Activated CD4-positive, alpha-beta memory T cell treated with anti-CD3 and anti-CD28 coated beads, Interleukin-2, amount 10 ng/mL, durations not matched to agents 7 days and 5 days (primary cell): ENCODE measurements around the gene CCDC154. TPM values are rescaled to one million over a fixed set of nuclear protein-coding genes. Genes with fewer than 3 reads are reported as not detected.
A peak's percentile ranks its signal among the peaks of the same experiment; 100 is the strongest.

Source experiments
- CTCF ChIA-PET: fragments of 350-600 bp; sonication (Branson Sonifier 250); formaldehyde crosslinking; loops from one replicate; lab custom pipeline; 2021; ENCODE audit warnings: antibody characterized with exemption, inconsistent platforms; lab: Charles Lee
- POLR2A ChIA-PET: fragments of 350-600 bp; sonication (Branson Sonifier 250); formaldehyde crosslinking; loops from one replicate; lab custom pipeline; 2021; ENCODE audit warnings: antibody characterized with exemption; lab: Charles Lee
- DNase-seq: peaks from one replicate; pipeline ENCODE4 v3.0.0-alpha.2; 2020
- H3K27ac Mint-ChIP-seq: one replicate; pipeline ENCODE4 v1.8.0; 2021; ENCODE audit warnings: mild to moderate bottlenecking, mixed read lengths
- H3K27me3 Mint-ChIP-seq: one replicate; pipeline ENCODE4 v1.8.0; 2021; ENCODE audit warnings: mixed read lengths
- H3K36me3 Mint-ChIP-seq: one replicate; pipeline ENCODE4 v1.8.0; 2021; ENCODE audit warnings: low read depth, mixed read lengths
- H3K4me1 Mint-ChIP-seq: one replicate; pipeline ENCODE4 v1.8.0; 2021; ENCODE audit warnings: mixed read lengths
- H3K4me3 Mint-ChIP-seq: one replicate; pipeline ENCODE4 v1.8.0; 2021; ENCODE audit warnings: mild to moderate bottlenecking, mixed read lengths
- H3K9me3 Mint-ChIP-seq: one replicate; pipeline ENCODE4 v1.8.0; 2021; ENCODE audit warnings: mixed read lengths
- total RNA-seq, 2 experiments: library from RNA; stranded (reverse); gene quantifications; one replicate each; pipeline ENCODE4 v1.2.3, GENCODE V29; 2021

Gene CCDC154
- total RNA-seq, 2 experiments from 2014 or later: 1.6 to 2.2 TPM

DNA sequence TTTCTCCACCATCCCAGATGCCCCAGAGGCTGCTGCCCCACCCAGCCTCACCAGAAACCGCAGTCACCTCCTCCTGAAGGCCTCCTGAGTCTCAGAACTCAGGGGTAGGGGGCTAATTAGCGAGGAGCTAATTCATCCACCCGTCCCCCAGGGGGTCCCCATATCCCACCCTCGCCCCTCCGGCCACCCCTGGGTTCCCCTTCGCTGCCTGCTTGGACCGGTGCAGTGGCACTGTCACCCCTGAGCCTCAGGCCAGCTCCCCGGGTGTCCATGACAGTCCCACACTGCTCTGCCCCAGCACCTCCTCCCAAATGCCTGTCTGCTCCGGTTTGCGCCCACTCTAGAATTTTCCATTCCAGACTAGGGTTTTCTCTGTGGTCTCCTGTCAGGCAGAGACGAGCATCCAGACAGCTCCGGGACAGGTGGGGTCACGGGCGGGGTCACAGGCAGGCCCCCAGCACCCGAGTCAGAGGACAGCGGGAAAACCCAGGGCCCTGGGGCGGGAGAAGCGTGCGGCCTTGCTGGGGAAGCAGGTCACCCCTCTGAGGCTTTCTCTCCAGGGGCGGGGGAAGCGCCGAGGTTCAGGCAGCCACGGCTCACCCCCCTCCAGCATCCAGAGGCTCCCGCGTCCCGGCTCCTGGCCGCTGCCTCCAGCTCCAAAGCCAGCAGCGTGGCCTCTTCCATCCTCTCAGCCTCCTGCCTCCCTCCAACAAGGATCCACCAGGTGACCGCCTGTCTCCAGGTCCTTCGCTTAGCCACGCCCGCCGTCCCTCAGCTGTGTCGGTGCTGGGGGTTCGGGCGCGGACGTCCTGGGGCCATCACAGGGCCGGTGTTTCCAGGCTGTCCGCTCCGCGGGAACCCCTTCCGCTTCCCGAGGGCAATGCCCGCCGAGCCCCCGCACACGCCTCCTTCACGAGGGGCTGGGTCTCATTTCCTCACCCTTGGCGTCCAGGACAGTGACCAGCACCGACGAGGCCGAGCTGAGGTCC, 16.6 kb downstream of the CCDC154 start:
- Mint-ChIP-seq H3K4me3 (no peak overlapping the region), H3K9me3 (no peaks in the 10 kb centered on the region), H3K4me1 (no peaks in the 10 kb centered on the region), H3K27ac (no peak overlapping the region), H3K36me3 (no peaks in the 10 kb centered on the region), H3K27me3 (no peaks in the 10 kb centered on the region)
- DNase-seq: no peak
- CTCF ChIA-PET: interaction anchor here (1.4 kb wide), 1 partner anchor 278 kb away, joined by 3 read pairs; the partner anchor contains the start of gene MAPK8IP3
- POLR2A ChIA-PET: interaction anchor here (0.7 to 1.7 kb wide), 2 partner anchors 14 to 48 kb away, joined by 3 read pairs; no protein-coding TSS in a partner anchor

DNA sequence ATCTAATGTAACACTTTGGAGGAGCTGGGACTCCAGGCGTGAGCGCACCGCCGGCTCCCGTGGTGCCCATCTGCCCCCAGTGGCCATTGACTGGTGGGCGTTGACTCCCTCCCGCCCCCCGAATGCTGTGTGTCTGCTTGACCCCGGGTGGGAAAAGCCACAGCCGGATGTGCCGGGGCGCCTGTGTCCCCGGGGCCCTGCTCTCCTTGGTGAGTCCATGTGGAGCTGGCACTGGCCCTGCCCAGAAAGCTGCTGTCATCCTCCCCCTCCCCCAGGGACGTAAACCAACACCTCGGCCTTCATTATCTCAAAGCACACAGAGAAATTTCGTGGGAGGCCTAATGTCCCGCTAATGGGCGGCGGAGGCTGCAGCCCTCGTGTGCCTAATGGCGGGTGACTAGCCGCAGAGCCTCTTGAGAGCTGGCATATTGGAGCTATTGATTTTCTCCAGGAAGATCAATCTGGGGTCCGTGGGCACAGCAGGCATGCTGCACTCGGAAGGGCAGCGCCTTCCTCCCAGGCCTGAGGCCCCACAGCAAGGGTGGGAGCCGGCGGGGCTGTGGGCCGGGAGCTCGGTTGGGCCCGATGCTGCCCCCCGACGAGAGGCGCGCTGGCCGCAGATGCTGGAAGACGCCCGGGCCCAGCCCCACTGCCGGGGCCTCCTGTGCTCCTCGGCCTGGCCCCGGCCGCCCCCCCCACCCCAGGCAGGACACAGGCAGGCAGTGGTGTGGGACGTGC, 17.5 kb downstream of the CCDC154 start:
- ChIA-PET POLR2A (interaction anchor here (1.7 kb wide), 1 partner anchor 47 kb away, joined by 3 read pairs; no protein-coding TSS in a partner anchor), CTCF (interaction anchor here (1.4 kb wide), 1 partner anchor 279 kb away, joined by 3 read pairs; the partner anchor contains the start of gene MAPK8IP3)
- no peak overlapping the region for H3K27ac Mint-ChIP-seq
- H3K9me3 Mint-ChIP-seq: no peaks in the 10 kb centered on the region
- no peak overlapping the region for H3K4me3 Mint-ChIP-seq
- peaks cover 5% of the 10 kb centered on the region for H3K4me1 Mint-ChIP-seq
- DNase-seq: no peak
- H3K36me3 Mint-ChIP-seq: no peaks in the 10 kb centered on the region
- H3K27me3 Mint-ChIP-seq: no peaks in the 10 kb centered on the region

DNA sequence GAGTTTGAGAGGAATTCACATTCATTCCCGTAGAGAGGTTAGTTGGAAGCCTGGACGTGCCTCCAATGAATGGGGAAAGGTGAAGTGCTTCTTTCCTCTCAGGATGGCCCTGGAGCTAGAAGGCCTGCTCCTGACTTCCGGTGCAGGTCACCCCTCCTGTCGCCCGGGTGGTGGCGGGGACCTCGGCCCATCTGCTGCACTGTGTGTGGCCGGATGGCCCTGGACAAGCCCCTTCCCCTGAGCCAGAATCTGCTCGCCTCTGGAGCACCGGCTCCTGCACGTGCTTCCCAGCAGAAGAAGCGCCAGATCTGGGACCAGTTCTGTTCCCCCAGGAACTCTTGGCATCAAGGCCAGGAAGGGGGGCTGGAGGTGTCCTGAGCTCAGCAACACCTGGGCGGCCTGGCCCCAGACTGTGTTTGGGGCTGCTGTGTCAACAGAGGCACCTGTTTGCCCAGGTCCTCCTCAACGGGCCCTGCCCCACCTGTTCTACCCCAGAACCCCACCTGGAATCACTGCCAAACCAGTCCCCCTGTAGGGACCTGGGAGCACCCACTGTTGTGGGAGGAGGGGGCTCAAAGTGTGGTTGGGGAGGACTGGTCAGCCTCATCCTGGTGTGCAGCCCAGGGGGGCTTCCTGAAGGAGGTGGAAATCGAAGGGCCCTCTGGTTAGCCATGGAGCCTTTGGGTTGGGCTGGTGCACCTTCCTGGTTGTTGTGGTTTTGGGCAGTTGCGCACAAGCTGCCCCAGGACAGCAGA, 18.6 kb downstream of the CCDC154 start:
- H3K27me3 Mint-ChIP-seq: no peaks in the 10 kb centered on the region
- H3K36me3 Mint-ChIP-seq: peaks cover 5% of the 10 kb centered on the region
- H3K9me3 Mint-ChIP-seq: no peaks in the 10 kb centered on the region
- peaks cover 13% of the 10 kb centered on the region for H3K4me1 Mint-ChIP-seq
- no peak overlapping the region for H3K4me3 Mint-ChIP-seq
- POLR2A ChIA-PET: interaction anchor here (1.7 kb wide), 1 partner anchor 46 kb away, joined by 3 read pairs; no protein-coding TSS in a partner anchor
- no peak overlapping the region for H3K27ac Mint-ChIP-seq
- CTCF ChIA-PET: no interaction called here
- DNase-seq: no peak

DNA sequence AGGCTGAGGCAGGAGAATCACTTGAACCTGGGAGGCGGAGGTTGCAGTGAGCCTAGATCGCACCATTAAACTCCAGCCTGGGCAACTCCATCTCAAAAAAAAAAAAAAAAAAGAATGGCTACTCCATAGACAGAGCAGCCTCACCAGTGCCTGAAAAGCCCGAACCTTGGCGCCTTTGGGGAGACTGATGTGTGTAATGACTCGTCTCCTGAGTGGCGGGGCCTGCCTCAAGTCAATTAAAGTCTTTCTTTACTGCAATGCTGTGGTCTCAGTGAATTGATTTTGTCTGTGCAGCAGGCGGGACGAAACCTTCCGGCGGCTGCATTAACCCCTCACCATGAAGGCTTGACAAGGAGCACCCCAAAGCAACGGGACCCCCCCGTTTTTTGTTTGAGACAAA, 20.3 kb downstream of the CCDC154 start:
- H3K27ac Mint-ChIP-seq: no peak overlapping the region
- H3K4me3 Mint-ChIP-seq: no peak overlapping the region
- ChIA-PET CTCF (no interaction called here), POLR2A (no interaction called here)
- peaks cover 24% of the 10 kb centered on the region for H3K4me1 Mint-ChIP-seq
- no peaks in the 10 kb centered on the region for H3K27me3 Mint-ChIP-seq
- peaks cover 7% of the 10 kb centered on the region for H3K36me3 Mint-ChIP-seq
- H3K9me3 Mint-ChIP-seq: no peaks in the 10 kb centered on the region
- DNase-seq: no peak

DNA sequence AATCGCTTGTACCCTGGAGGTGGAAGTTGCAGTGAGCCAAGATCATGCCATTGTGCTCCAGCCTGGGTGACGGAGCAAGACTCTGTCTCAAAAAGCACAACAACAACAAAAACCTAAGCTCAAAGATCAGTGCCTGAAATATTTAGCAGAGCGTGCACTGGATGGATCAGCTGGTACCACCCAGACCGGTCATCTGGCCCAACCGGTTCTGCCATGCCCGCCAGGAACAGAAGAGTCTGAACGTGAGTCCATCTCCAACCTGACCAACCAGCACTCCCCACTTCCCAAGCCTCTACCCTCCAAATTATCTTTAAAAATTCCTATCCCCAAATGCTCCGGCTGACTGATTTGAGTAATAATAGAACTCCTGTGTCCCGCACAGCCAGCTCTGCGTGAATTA, 22.3 kb downstream of the CCDC154 start:
- ChIA-PET POLR2A (interaction anchor here (0.8 to 2.3 kb wide), 8 partner anchors 31 to 542 kb away, joined by 3 to 19 read pairs (median 4); partner anchors contain the start of genes RPS2, TELO2 and UBE2I), CTCF (interaction anchor here (1.7 to 2.1 kb wide), 2 partner anchors 58 to 284 kb away, joined by 6 to 12 read pairs; partner anchors contain the start of gene MAPK8IP3)
- H3K27me3 Mint-ChIP-seq: no peaks in the 10 kb centered on the region
- DNase-seq: no peak
- peaks cover 7% of the 10 kb centered on the region for H3K36me3 Mint-ChIP-seq
- no peaks in the 10 kb centered on the region for H3K9me3 Mint-ChIP-seq
- peaks cover 33% of the 10 kb centered on the region for H3K4me1 Mint-ChIP-seq
- H3K4me3 Mint-ChIP-seq: peak overlapping the region; percentile 86
- H3K27ac Mint-ChIP-seq: peak overlapping the region; percentile 98

DNA sequence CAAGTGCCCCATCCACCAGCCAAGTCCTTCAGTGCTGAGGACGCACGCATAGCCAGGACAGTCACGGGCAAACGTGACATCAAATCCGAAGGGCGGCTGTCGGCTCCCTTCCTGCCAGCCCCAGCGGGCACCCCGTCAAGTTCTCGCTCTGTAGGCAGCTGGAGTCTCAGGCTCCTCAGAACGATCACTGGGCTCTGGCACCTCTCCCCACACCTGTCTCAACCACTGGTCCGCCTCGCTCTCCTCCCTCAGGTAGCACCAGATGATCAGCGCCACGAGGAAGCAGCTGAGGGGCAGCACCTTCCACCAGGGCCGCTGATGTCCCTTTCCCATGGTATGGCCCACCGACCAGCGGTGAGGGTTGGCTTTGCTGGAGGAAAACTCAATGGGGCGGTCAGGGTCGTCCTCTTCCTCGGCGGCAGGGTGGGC, 24.2 kb downstream of the CCDC154 start:
- CTCF ChIA-PET: interaction anchor here (0.5 to 1.6 kb wide), 5 partner anchors 9 to 362 kb away, joined by 3 to 6 read pairs (median 4); partner anchors contain the start of genes NUBP2, SPSB3 and TMEM204
- peak; percentile 24 for DNase-seq
- Mint-ChIP-seq H3K4me3 (peak overlapping the region; percentile 86), H3K36me3 (peaks cover 7% of the 10 kb centered on the region), H3K9me3 (no peaks in the 10 kb centered on the region), H3K27me3 (no peaks in the 10 kb centered on the region), H3K27ac (peak overlapping the region; percentile 98), H3K4me1 (peaks cover 39% of the 10 kb centered on the region)
- POLR2A ChIA-PET: interaction anchor here (0.7 to 2.3 kb wide), 29 partner anchors 8 to 1112 kb away, joined by 3 to 19 read pairs (median 5); partner anchors contain the start of genes CHTF18, CRAMP1, EME2 and IFT140

DNA sequence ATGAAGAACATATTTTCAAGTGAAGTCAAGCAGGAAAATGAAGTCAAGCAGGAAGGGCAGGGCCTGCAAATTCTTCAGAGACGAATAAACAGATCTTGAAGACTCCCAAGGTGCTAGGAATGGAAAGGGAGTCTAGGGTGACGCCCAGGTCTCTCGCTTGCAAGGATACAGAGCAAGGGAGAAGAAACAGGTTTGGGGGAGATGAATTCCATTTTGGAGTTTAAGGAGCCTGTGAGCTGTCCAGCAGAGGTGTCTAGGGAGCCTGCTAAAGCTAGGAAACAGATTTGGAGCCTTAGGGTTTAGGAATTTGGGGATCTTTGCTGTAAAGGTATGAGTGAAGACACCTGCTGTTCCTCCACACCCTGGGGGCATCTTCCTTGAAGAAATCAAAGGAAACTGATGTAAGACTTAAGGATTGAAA, 27.8 kb downstream of the CCDC154 start:
- Mint-ChIP-seq H3K4me1 (peaks cover 42% of the 10 kb centered on the region), H3K27me3 (no peaks in the 10 kb centered on the region), H3K36me3 (peaks cover 12% of the 10 kb centered on the region), H3K9me3 (no peaks in the 10 kb centered on the region), H3K4me3 (no peak overlapping the region), H3K27ac (peak overlapping the region; percentile 26)
- ChIA-PET CTCF (interaction anchor here (0.7 kb wide), 1 partner anchor 194 kb away, joined by 3 read pairs; no protein-coding TSS in a partner anchor), POLR2A (interaction anchor here (1.4 kb wide), 1 partner anchor 107 kb away, joined by 3 read pairs; the partner anchor contains the start of gene UBE2I)
- no peak for DNase-seq

DNA sequence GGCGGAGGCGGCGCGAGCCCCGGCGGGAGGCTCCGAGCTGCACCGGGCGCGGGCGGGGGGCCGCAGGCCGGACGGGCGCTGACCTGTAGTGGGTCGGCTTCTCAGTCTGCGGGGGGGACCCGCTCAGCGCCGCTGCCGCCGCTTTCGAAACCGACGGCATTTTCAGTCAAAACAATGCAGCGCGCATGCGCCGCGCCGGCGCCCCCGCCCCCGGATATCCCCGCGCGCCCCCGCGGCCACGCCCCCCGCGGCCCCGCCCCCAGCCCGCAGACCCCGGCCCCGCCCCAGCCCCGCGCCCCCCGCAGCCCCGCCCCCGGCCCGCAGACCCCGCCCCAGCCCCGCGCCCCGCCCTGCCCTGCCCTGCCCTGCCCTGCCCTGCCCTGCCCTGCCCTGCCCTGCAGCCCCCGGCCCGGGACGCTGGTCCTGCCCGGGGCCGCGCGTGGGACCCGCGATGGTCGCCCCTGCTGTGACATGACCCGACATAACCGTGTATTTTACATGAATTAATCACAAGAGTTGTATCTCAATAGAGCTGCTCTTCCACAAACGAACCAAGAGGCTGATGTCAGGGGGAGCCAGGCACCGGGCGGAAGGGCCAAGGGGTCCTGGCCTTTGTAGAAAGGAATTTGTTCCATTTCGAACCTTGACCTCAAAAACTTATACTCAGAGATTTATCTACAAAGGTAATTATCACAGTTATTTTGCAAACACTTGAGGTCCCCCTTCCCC, 29.7 kb downstream of the CCDC154 start, which contains the start of gene UNKL:
UNKL (minus strand) TSS at position 173 of the 729 bp plus-strand sequence; CDS start at position 160, 13 bp downstream.
- CTCF ChIA-PET: no interaction called here
- Mint-ChIP-seq H3K9me3 (no peaks in the 10 kb centered on the region), H3K4me1 (peaks cover 29% of the 10 kb centered on the region), H3K27ac (peak within 1 kb of the TSS; percentile 81), H3K36me3 (peaks cover 6% of the 10 kb centered on the region), H3K4me3 (peak within 1 kb of the TSS; percentile 82), H3K27me3 (no peaks in the 10 kb centered on the region)
- POLR2A ChIA-PET: interaction anchor here (0.6 to 1.2 kb wide), 3 partner anchors 14 to 51 kb away, joined by 3 read pairs; no protein-coding TSS in a partner anchor
- peak; percentile 88 for DNase-seq

DNA sequence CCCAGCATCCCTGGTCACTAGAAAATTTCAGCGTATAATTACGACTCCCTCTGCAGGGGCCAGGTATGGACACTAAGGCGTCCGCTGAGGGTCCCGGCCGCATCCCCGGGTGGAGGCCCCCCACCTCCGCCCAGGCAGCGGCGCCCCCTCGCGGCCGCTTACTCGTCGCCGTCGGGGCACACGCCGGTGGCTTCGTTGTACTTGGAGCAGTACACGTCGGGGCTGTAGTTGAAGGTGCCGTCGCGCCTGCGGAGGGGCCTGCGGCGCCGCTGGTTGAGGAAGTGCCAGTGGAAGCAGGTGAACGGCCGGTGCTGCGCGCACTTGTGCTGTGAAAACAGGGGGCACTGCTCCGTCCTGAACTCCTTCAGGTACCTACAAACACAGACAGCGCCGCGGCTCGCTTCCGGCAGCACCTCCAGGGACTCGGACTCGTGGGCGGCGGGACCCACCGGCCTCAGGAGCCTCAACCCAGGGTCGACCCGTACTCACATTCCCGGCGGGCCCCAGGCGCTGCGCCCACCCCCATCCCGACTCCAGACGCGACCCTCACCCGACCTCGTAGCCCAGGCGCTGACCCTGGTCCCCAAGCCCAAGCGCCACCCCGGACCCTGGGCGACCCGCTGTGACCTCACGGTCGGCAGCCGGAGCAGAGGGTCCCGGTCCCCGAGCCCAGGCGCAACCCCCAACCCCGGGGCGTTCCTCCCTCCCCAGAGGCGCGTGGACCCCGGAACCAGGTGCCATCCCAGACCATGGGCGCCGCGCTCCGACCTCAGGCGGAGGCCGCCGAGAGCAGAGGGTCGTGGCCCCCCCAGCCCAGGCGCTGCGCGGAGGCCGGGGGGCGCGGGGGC, 30.4 kb downstream of the CCDC154 start:
- peak overlapping the region; percentile 81 for H3K27ac Mint-ChIP-seq
- H3K4me3 Mint-ChIP-seq: peak overlapping the region; percentile 82
- peaks cover 31% of the 10 kb centered on the region for H3K4me1 Mint-ChIP-seq
- H3K27me3 Mint-ChIP-seq: no peaks in the 10 kb centered on the region
- ChIA-PET CTCF (no interaction called here), POLR2A (interaction anchor here (0.6 to 1.1 kb wide), 2 partner anchors 15 to 50 kb away, joined by 3 read pairs; no protein-coding TSS in a partner anchor)
- DNase-seq: peak; percentile 78
- peaks cover 6% of the 10 kb centered on the region for H3K36me3 Mint-ChIP-seq
- H3K9me3 Mint-ChIP-seq: no peaks in the 10 kb centered on the region

DNA sequence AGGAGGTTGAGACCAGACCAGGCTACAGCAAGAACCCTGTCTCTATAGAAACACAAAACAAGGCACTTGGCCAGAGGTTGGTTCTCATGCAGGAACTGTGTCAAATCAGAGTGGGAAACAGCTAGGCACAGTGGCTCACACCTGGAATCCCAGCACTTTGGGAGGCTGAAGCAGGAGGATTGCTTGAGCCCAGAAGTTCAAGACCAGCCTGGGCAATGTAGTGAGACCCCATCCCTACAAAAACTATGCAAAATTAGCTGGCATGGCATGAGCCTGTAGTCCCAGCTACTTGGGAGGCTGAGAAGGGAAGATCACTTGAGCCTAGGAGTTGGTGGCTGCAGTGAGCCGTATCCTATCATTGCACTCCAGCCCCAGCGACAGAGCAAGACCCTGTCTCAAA, 31.5 kb downstream of the CCDC154 start:
- ChIA-PET CTCF (interaction anchor here (1.0 kb wide), 1 partner anchor 48 kb away, joined by 5 read pairs; no protein-coding TSS in a partner anchor), POLR2A (interaction anchor here (0.6 to 2.6 kb wide), 2 partner anchors 8 to 539 kb away, joined by 4 to 10 read pairs; partner anchors contain the start of gene UQCC4)
- Mint-ChIP-seq H3K36me3 (peaks cover 6% of the 10 kb centered on the region), H3K27ac (no peak overlapping the region), H3K4me1 (peaks cover 31% of the 10 kb centered on the region), H3K9me3 (no peaks in the 10 kb centered on the region), H3K4me3 (peak overlapping the region; percentile 30), H3K27me3 (no peaks in the 10 kb centered on the region)
- DNase-seq: no peak
